ENCODE results near the gene PRR11. TPM values are rescaled to one million over a fixed set of nuclear protein-coding genes. Genes with fewer than 3 reads are reported as not detected.
"Not testable (repeated sequence)": the region's sequence is repeated elsewhere in the genome, so short reads cannot be mapped to it uniquely, and the experiment has no call there.

PRR11 gene
- polyA plus RNA-seq: 3.0 TPM

DNA sequence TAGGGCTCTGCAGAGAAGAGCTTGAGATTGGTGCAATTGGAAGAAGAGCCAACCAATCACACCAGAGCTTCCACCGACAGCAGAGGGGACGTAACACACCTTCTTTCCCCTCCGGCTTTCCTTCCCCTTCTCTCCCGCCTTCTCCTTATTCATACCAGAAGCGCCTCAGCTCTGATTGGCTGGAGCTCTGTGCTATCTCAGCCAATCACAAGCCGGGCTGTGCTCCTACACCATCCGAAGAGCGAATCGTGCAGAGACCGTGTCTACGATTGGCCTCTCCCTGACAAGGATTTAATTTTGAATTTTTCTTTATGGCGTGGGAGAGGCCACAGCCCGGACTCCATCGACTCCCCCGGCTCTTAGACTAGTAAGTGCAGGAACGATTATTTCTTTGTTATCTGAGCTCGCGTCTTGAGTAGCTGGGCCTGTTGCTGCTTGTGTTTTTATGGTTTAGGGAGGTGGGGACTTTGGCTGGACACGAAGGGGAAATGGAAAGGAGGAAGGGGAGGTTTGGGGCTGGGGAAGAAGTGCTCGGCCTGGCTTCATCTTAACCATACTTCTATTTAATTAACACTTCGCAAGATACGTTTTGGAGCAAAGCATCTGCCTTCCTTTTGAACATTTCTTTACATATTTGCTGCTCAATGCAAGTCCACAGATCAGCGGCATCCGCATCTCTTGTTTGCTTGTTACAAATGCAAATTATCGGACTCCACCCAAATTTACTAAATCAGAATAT, at the start of gene PRR11:
PRR11 (plus strand) TSS at position 308 of the 739 bp plus-strand sequence. CDS start 14,007 bp downstream, outside the sequence.
- Mint-ChIP-seq H3K27me3 (peaks cover 1% of the 10 kb centered on the region), H3K27ac (no peak within 1 kb of the TSS), H3K9me3 (no peaks in the 10 kb centered on the region), H3K4me3 (peak within 1 kb of the TSS in 1 of 4 donors; percentile 5), H3K4me1 (peaks cover 8 to 20% (median 20%) of the 10 kb centered on the region in 3 donors), H3K36me3 (no peaks in the 10 kb centered on the region)

DNA sequence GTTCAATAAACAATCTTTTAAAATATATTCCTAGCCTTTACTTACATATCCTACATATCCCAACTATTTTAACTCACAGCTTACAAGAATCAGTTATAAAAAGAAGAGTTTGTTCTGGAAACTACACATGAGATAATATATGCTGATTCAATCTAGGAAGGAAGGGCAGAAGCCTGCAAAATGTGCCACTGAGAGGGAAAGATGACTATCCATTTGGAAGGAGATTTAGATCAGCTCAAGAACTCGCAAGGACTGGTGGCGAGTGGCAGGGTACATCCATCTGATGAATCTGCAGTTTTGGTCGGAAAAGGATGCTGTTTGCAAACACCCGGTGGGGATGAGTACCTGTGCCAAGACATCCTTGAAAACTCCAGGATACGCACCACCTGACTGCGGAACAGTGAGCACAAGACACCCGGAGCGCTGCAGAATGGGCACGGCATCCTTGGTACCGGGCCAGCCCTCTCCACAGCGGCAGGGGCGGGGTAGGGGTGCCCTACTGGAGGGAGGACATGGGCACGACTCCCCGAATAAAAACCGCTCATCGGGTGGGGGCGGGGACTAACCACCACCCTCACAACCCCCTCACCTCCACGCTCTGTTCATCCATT, 49.6 kb upstream of the PRR11 start:
- Mint-ChIP-seq H3K9me3 (no peaks in the 10 kb centered on the region), H3K4me1 (peaks cover 19 to 38% (median 26%) of the 10 kb centered on the region in 3 donors), H3K4me3 (peak overlapping the region; percentile 89 to 97 (median 94)), H3K36me3 (peaks cover 4% of the 10 kb centered on the region), H3K27me3 (no peaks in the 10 kb centered on the region), H3K27ac (peak overlapping the region; percentile 88 to 92 (median 90))

GRCh38 chr17:59106463-59107305, 48.9 kb upstream of the PRR11 start, which contains the start of gene TRIM37:
TRIM37 (minus strand) TSS chr17:59106880; CDS start chr17:59106461, 419 bp downstream.
- Mint-ChIP-seq H3K4me3 (peak within 1 kb of the TSS; percentile 89 to 97 (median 94)), H3K4me1 (peaks cover 19 to 42% (median 23%) of the 10 kb centered on the region in 3 donors), H3K27me3 (no peaks in the 10 kb centered on the region)

GRCh38 chr17:59107306-59107670, 48.3 kb upstream of the PRR11 start:
- no peaks in the 10 kb centered on the region for H3K27me3 Mint-ChIP-seq
- H3K36me3 Mint-ChIP-seq: peaks cover 4% of the 10 kb centered on the region
- H3K4me1 Mint-ChIP-seq: peaks cover 16 to 37% (median 23%) of the 10 kb centered on the region in 3 donors
- H3K27ac Mint-ChIP-seq: peak overlapping the region; percentile 80 to 92 (median 90)
- peak overlapping the region; percentile 89 to 97 (median 94) for H3K4me3 Mint-ChIP-seq
- H3K9me3 Mint-ChIP-seq: no peaks in the 10 kb centered on the region

More at GRCh38 chr17:59106463-59107305, 48.9 kb upstream of the PRR11 start, which contains the start of gene TRIM37:
- H3K36me3 Mint-ChIP-seq: peaks cover 4% of the 10 kb centered on the region
- peak within 1 kb of the TSS; percentile 88 to 92 (median 90) for H3K27ac Mint-ChIP-seq
- no peaks in the 10 kb centered on the region for H3K9me3 Mint-ChIP-seq

- Mint-ChIP-seq H3K36me3 (peaks cover 4% of the 10 kb centered on the region), H3K4me3 (no peak overlapping the region), H3K27ac (no peak overlapping the region), H3K4me1 (peaks cover 16 to 37% (median 23%) of the 10 kb centered on the region in 3 donors), H3K27me3 (no peaks in the 10 kb centered on the region), H3K9me3 (no peaks in the 10 kb centered on the region)
These were observed 47.0 kb upstream of the PRR11 start for GRCh38 chr17:59108400-59109102.

DNA sequence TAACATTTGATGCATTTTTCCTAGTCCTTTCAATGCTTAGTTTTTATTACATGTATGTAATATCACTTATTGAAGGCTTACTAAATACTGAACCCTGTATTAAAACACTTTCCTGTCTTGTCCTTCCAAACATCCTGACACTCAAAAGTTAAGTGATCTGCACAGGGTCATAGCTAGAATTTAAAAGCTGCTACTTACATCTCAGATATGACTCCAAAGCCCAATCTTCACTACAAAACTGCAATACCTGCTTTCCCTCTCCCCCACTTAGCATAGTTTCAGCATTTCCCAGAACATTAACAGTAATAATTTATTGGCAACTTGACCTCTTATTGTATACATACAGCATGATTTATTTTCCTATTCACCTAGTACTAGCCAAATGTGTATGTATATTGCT, 44.6 kb upstream of the PRR11 start:
- Mint-ChIP-seq H3K27me3 (no peaks in the 10 kb centered on the region), H3K27ac (no peak overlapping the region), H3K36me3 (peaks cover 4% of the 10 kb centered on the region), H3K4me1 (peaks cover 2 to 17% (median 8%) of the 10 kb centered on the region in 3 donors), H3K4me3 (peak overlapping the region in 1 of 4 donors; percentile 21), H3K9me3 (no peaks in the 10 kb centered on the region)

- Mint-ChIP-seq H3K9me3 (no peaks in the 10 kb centered on the region), H3K27ac (no peak overlapping the region), H3K4me1 (peaks cover 2 to 15% (median 6%) of the 10 kb centered on the region in 3 donors), H3K36me3 (peaks cover 6% of the 10 kb centered on the region), H3K27me3 (no peaks in the 10 kb centered on the region), H3K4me3 (no peak overlapping the region)
These were observed 44.0 kb upstream of the PRR11 start for GRCh38 chr17:59111539-59111938.

- H3K36me3 Mint-ChIP-seq: peaks cover 2% of the 10 kb centered on the region
- no peak overlapping the region for H3K4me3 Mint-ChIP-seq
- no peaks in the 10 kb centered on the region for H3K9me3 Mint-ChIP-seq
- H3K27me3 Mint-ChIP-seq: no peaks in the 10 kb centered on the region
- peaks cover 0 to 5% (median 2%) of the 10 kb centered on the region in 3 donors for H3K4me1 Mint-ChIP-seq
- H3K27ac Mint-ChIP-seq: no peak overlapping the region
These were observed 40.1 kb upstream of the PRR11 start for GRCh38 chr17:59115474-59115873.

DNA sequence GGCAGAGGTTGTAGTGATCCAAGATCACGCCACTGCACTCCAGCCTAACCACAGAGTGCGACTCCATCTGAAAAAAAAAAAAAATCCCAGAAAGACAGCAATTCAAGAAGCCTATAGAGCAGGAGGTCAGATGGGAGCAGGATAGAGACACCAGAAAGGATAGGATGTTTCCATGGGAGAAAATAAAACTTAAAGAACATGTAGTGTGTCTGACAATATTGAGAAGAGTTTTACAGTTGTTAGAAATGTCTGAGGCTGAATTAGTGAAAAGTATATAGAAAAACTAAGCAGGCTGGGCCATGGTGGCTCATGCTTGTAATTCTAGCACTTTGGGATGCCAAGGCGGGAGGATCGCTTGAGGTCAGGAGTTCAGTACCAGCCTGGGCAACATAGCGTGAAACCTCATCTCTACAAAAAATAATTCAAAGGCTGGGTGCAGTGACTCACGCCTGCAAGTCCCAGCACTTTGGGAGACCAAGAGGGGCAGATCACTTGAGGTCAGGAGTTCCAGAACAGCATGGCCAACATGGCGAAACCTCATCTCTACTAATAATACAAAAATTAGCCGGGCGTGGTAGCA, 33.6 kb upstream of the PRR11 start:
- Mint-ChIP-seq H3K4me3 (no peak overlapping the region), H3K27ac (no peak overlapping the region), H3K27me3 (no peaks in the 10 kb centered on the region), H3K9me3 (no peaks in the 10 kb centered on the region), H3K4me1 (peaks cover 2 to 5% (median 3%) of the 10 kb centered on the region in 3 donors), H3K36me3 (peaks cover 5% of the 10 kb centered on the region)

- Mint-ChIP-seq H3K27me3 (no peaks in the 10 kb centered on the region), H3K36me3 (peaks cover 5% of the 10 kb centered on the region), H3K4me1 (peaks cover 2 to 5% (median 3%) of the 10 kb centered on the region in 3 donors), H3K4me3 (peak overlapping the region in 1 of 4 donors; percentile 14), H3K27ac (no peak overlapping the region), H3K9me3 (no peaks in the 10 kb centered on the region)
These were observed 30.9 kb upstream of the PRR11 start for GRCh38 chr17:59124665-59125064.

- H3K36me3 Mint-ChIP-seq: peaks cover 3% of the 10 kb centered on the region
- no peak overlapping the region for H3K27ac Mint-ChIP-seq
- H3K4me1 Mint-ChIP-seq: peaks cover 2 to 5% (median 3%) of the 10 kb centered on the region in 3 donors
- no peaks in the 10 kb centered on the region for H3K27me3 Mint-ChIP-seq
- no peak overlapping the region for H3K4me3 Mint-ChIP-seq
- no peaks in the 10 kb centered on the region for H3K9me3 Mint-ChIP-seq
These were observed 28.6 kb upstream of the PRR11 start for GRCh38 chr17:59126809-59127417.

- H3K36me3 Mint-ChIP-seq: no peaks in the 10 kb centered on the region
- no peaks in the 10 kb centered on the region for H3K9me3 Mint-ChIP-seq
- no peak overlapping the region for H3K4me3 Mint-ChIP-seq
- H3K4me1 Mint-ChIP-seq: no peaks in the 10 kb centered on the region
- H3K27ac Mint-ChIP-seq: no peak overlapping the region
- H3K27me3 Mint-ChIP-seq: no peaks in the 10 kb centered on the region
These were observed 25.7 kb upstream of the PRR11 start for GRCh38 chr17:59129814-59130213.

GRCh38 chr17:59131131-59131530, 24.4 kb upstream of the PRR11 start:
- H3K36me3 Mint-ChIP-seq: no peaks in the 10 kb centered on the region
- H3K4me3 Mint-ChIP-seq: no peak overlapping the region
- H3K27me3 Mint-ChIP-seq: no peaks in the 10 kb centered on the region
- H3K27ac Mint-ChIP-seq: no peak overlapping the region
- no peaks in the 10 kb centered on the region for H3K4me1 Mint-ChIP-seq
- H3K9me3 Mint-ChIP-seq: no peaks in the 10 kb centered on the region

DNA sequence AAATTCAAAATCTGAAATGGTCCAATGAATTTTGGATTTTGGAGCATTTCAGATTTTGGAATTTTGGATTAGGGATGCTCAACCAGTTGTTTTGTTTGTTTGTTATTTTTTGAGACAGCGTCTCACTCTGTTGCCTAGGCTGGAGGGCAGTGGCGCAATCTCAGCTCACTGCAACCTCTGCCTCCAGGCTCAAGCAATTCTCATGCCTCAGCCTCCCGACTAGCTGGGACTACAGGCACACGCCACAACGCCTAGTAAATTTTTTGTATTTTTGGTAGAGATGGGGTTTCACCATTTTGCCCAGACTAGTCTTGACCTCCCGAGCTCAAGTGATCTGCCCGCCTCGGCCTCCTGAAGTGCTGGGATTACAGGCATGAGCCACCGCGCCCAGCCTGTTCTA, 17.2 kb upstream of the PRR11 start:
- not testable (repeated sequence) for H3K4me3 Mint-ChIP-seq, H3K4me1 Mint-ChIP-seq, H3K27ac Mint-ChIP-seq, H3K9me3 Mint-ChIP-seq, H3K36me3 Mint-ChIP-seq, H3K27me3 Mint-ChIP-seq
